DND-41 (cell line): Measurements from ENCODE around the gene CACNB3.
A peak's percentile ranks its signal among the peaks of the same experiment; 100 is the strongest.

Experiments
- ATAC-seq: fragments of 200-7000 bp; cut with Tn5 transposase; 3 replicates; pipeline ENCODE4 v1.9.1; 2021; ENCODE audit warnings: low read depth; ENCODE audit not compliant: insufficient read depth
- DNase-seq: peaks from one replicate; pipeline ENCODE4 v3.0.0-alpha.2; 2020
- H2AFZ ChIP-seq: 2 replicates; pipeline ENCODE4 v1.6.0; 2012; ENCODE audit warnings: low read depth, low read length
- H3K27ac ChIP-seq: 2 replicates; pipeline ENCODE4 v1.5.1; 2012; ENCODE audit warnings: low read length, inconsistent platforms
- H3K27me3 ChIP-seq: fragments of 200-600 bp; sonication (generic); 2 replicates; pipeline ENCODE4 v1.6.0; 2012; ENCODE audit warnings: low read length, mild to moderate bottlenecking, inconsistent platforms; ENCODE audit not compliant: insufficient read depth, poor library complexity
- H3K36me3 ChIP-seq: 2 replicates; pipeline ENCODE4 v1.5.1; 2012; ENCODE audit warnings: low read length, inconsistent platforms; ENCODE audit not compliant: insufficient read depth
- H3K4me1 ChIP-seq: 2 replicates; pipeline ENCODE4 v1.5.1; 2012; ENCODE audit warnings: mild to moderate bottlenecking, low read length; ENCODE audit not compliant: insufficient read depth
- H3K4me2 ChIP-seq: 2 replicates; pipeline ENCODE4 v1.6.0; 2012; ENCODE audit warnings: mild to moderate bottlenecking, moderate library complexity, low read length, inconsistent platforms; ENCODE audit not compliant: insufficient read depth
- H3K4me3 ChIP-seq, 2 experiments: fragments of 200-600 bp in 1 of 2; shearing (Covaris generic) in 1 of 2; 2 replicates each; pipeline ENCODE4 v1.5.1; 2012 to 2016; ENCODE audit warnings: inconsistent platforms in 2 of 2, low read length in 2 of 2, mild to moderate bottlenecking in 2 of 2, low read depth in 1 of 2, moderate library complexity in 1 of 2
- H3K79me2 ChIP-seq: 2 replicates; pipeline ENCODE4 v1.6.0; 2012; ENCODE audit warnings: low read length, inconsistent platforms; ENCODE audit not compliant: insufficient read depth
- H3K9ac ChIP-seq: 2 replicates; pipeline ENCODE4 v1.6.0; 2012; ENCODE audit warnings: low read depth, mild to moderate bottlenecking, inconsistent platforms, low read length, moderate library complexity
- H3K9me3 ChIP-seq: 2 replicates; pipeline ENCODE4 v1.5.1; 2012; ENCODE audit warnings: low read length, moderate library complexity, mild to moderate bottlenecking, inconsistent platforms; ENCODE audit not compliant: insufficient read depth, severe bottlenecking
- H4K20me1 ChIP-seq: 2 replicates; pipeline ENCODE4 v1.6.0; 2012; ENCODE audit warnings: low read length; ENCODE audit not compliant: insufficient read depth
- EZH2 ChIP-seq: IDR thresholded peaks from 3 replicates; pipeline ENCODE4 v1.6.1; 2012; ENCODE audit warnings: borderline replicate concordance, low read depth, mild to moderate bottlenecking, moderate library complexity, low read length, inconsistent platforms; ENCODE audit not compliant: severe bottlenecking
- TF ChIP-seq, protein P1 (sequence below): IDR thresholded peaks from 2 replicates; pipeline ENCODE4 v1.5.1; 2012; ENCODE audit warnings: borderline replicate concordance, low read length, moderate library complexity, mild to moderate bottlenecking; ENCODE audit not compliant: poor library complexity, severe bottlenecking; ENCODE audit errors: extremely low read depth

The CACNB3 gene

GRCh38 chr12:48818831-48819590 is 715 bp downstream of the CACNB3 start:
- Histone ChIP-seq H3K79me2 (peaks cover 22% of the 10 kb centered on the region), H3K9ac (peak overlapping the region; percentile 81), H3K4me1 (peaks cover 46% of the 10 kb centered on the region), H2AFZ (0 out of 2 replicates have a peak overlapping the region, but pooled peaks have one; percentile 54), H3K9me3 (no peaks in the 10 kb centered on the region), H4K20me1 (peaks cover 16% of the 10 kb centered on the region), H3K27me3 (no peaks in the 10 kb centered on the region), H3K27ac (peak overlapping the region; percentile 49; the same call in 1 of the 2 replicates), H3K36me3 (peaks cover under 1% of the 10 kb centered on the region), H3K4me3 (peak overlapping the region; percentile 34 to 91; a peak in 3 of 4 replicates), H3K4me2 (peak overlapping the region; percentile 84)
- DNase-seq (no peak), ATAC-seq (no peak)
- no peak for TF ChIP-seq EZH2
- TF ChIP-seq, protein P1, sequence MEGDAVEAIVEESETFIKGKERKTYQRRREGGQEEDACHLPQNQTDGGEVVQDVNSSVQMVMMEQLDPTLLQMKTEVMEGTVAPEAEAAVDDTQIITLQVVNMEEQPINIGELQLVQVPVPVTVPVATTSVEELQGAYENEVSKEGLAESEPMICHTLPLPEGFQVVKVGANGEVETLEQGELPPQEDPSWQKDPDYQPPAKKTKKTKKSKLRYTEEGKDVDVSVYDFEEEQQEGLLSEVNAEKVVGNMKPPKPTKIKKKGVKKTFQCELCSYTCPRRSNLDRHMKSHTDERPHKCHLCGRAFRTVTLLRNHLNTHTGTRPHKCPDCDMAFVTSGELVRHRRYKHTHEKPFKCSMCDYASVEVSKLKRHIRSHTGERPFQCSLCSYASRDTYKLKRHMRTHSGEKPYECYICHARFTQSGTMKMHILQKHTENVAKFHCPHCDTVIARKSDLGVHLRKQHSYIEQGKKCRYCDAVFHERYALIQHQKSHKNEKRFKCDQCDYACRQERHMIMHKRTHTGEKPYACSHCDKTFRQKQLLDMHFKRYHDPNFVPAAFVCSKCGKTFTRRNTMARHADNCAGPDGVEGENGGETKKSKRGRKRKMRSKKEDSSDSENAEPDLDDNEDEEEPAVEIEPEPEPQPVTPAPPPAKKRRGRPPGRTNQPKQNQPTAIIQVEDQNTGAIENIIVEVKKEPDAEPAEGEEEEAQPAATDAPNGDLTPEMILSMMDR = peak; percentile 36

DNA sequence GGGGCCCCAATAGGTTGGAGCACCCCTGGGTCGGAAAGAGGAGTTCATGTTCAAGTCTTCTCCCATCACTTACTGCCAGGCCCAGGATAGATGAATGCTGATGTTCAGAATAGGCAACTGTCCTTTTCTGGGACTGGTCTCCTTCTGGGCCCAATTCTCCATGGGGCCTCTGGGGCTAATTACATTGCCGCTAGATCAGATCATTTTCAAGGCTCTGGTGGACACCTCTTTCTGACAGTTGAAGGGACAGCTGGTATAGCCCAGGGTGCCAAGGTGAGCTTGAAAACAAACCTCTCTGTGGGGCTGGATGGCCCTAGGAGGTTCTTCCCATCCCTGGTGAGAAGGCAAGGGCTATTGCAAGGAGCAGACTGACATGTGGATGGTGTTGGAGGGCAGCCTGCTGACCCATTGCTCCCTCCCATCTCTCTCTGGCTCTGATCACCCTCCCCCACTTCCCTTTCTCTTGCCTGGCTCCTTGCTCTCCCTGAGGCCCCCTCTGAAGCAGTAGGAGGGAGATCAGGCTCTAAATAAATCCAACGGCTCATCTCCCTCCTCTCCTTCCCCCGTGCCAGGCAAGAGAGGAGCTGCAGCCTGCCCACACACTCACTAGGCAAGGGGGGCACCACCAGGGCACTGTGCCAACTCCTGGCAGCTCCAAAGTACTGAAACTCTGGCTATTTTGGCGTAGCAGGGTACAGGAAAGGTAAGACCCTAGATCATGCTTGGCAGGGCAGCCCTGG is 1.9 kb downstream of the CACNB3 start:
- DNase-seq = no peak
- ATAC-seq = no peak
- H3K36me3 ChIP-seq = peaks cover 10% of the 10 kb centered on the region
- H3K9me3 ChIP-seq = no peaks in the 10 kb centered on the region
- no peak for TF ChIP-seq EZH2
- TF ChIP-seq, protein P1 = no peak
- no peak overlapping the region for H3K9ac ChIP-seq
- H3K4me1 ChIP-seq = peaks cover 39% of the 10 kb centered on the region
- H2AFZ ChIP-seq = no peak overlapping the region
- H3K27me3 ChIP-seq = no peaks in the 10 kb centered on the region
- H3K27ac ChIP-seq = no peak overlapping the region
- H3K4me3 ChIP-seq = no peak overlapping the region
- H3K79me2 ChIP-seq = peaks cover 22% of the 10 kb centered on the region
- H3K4me2 ChIP-seq = no peak overlapping the region
- H4K20me1 ChIP-seq = peaks cover 16% of the 10 kb centered on the region

DNA sequence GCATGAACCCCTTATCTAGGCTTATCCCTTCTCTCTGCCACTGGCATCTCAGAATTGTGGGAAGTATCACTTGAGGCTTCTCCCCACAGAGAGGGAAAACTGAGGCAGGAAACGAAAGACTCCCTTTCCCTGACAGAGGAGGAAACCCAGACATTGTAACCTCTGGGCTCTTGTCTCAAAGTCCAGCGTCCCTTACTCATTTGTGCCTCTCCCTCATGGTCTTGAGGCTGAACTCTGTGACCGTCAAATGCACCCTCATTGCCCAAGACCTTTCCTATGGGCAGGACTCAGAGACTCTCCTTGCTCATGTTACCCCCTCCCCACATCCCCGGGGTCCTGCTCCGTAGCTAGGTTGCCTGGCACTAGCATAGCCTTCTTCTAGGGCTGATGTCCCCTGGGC is 3.8 kb downstream of the CACNB3 start:
- no peak for TF ChIP-seq EZH2
- TF ChIP-seq, protein P1 = no peak
- Histone ChIP-seq H4K20me1 (peaks cover 27% of the 10 kb centered on the region), H3K4me2 (no peak overlapping the region), H3K27ac (no peak overlapping the region), H3K79me2 (peaks cover 8% of the 10 kb centered on the region; the same call in 1 of the 2 replicates), H3K27me3 (no peaks in the 10 kb centered on the region), H3K4me3 (no peak overlapping the region), H3K9me3 (no peaks in the 10 kb centered on the region), H2AFZ (no peak overlapping the region), H3K9ac (no peak overlapping the region), H3K36me3 (peaks cover 30% of the 10 kb centered on the region), H3K4me1 (peaks cover 19% of the 10 kb centered on the region)
- DNase-seq (no peak), ATAC-seq (no peak)
